OCI-LY3 (cell line): ENCODE data around the gene BTBD19.

ENCODE experiments used
- CTCF ChIP-seq: fragments of 200-600, 300-600 bp; sonication (generic); IDR thresholded peaks from 2 replicates; pipeline ENCODE4 v1.5.1; 2014; ENCODE audit warnings: antibody characterized with exemption, low read length, low read depth
- EZH2phosphoT487 ChIP-seq: fragments of 200-600 bp; shearing (Covaris generic); IDR thresholded peaks from 2 replicates; pipeline ENCODE4 v1.6.1; 2018; ENCODE audit warnings: antibody characterized with exemption, mixed run types, low read depth

- TF ChIP-seq CTCF (no peak), EZH2phosphoT487 (no peak)
These were observed 5.8 kb upstream of the BTBD19 start for GRCh38 chr1:44802306-44803061.
